GM18907 (cell line): ENCODE measurements around the gene KIF21A.
"Not testable (repeated sequence)": the region's sequence is repeated elsewhere in the genome, so short reads cannot be mapped to it uniquely, and the experiment has no call there.

ENCODE experiments used
- ATAC-seq: cut with Tn5 transposase; IDR thresholded peaks from one replicate; pipeline ENCODE4 v1.9.1; 2021; ENCODE audit warnings: mild to moderate bottlenecking, moderate library complexity; ENCODE audit not compliant: unreplicated experiment

KIF21A gene, protein sequence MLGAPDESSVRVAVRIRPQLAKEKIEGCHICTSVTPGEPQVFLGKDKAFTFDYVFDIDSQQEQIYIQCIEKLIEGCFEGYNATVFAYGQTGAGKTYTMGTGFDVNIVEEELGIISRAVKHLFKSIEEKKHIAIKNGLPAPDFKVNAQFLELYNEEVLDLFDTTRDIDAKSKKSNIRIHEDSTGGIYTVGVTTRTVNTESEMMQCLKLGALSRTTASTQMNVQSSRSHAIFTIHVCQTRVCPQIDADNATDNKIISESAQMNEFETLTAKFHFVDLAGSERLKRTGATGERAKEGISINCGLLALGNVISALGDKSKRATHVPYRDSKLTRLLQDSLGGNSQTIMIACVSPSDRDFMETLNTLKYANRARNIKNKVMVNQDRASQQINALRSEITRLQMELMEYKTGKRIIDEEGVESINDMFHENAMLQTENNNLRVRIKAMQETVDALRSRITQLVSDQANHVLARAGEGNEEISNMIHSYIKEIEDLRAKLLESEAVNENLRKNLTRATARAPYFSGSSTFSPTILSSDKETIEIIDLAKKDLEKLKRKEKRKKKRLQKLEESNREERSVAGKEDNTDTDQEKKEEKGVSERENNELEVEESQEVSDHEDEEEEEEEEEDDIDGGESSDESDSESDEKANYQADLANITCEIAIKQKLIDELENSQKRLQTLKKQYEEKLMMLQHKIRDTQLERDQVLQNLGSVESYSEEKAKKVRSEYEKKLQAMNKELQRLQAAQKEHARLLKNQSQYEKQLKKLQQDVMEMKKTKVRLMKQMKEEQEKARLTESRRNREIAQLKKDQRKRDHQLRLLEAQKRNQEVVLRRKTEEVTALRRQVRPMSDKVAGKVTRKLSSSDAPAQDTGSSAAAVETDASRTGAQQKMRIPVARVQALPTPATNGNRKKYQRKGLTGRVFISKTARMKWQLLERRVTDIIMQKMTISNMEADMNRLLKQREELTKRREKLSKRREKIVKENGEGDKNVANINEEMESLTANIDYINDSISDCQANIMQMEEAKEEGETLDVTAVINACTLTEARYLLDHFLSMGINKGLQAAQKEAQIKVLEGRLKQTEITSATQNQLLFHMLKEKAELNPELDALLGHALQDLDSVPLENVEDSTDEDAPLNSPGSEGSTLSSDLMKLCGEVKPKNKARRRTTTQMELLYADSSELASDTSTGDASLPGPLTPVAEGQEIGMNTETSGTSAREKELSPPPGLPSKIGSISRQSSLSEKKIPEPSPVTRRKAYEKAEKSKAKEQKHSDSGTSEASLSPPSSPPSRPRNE (N-terminal part only)

GRCh38 chr12:39443081-39443928 lies at the start of gene KIF21A:
KIF21A (minus strand) TSS chr12:39443120; CDS start chr12:39442970, 150 bp downstream.
- ATAC-seq, result peak; percentile 97

GRCh38 chr12:39490500-39491282 lies 47.8 kb upstream of the KIF21A start:
- no peak for ATAC-seq

DNA sequence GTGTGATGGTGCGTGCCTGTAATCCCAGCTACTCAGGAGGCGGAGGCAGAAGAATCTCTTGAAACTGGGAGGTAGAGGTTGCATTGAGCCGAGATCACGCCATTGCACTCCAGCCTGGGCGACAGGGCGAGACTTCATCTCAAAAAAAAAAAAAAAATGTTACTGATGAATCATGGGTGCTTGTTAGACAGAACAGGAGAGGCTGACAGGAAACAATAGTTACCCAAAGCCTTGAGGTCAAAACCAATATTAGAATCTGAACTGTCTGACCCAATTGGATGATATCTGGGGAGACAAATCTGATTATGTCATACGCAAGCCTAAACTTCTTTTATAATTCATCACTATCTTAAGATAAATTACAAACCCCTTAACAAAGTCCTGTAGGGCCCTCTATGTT lies 40.7 kb upstream of the KIF21A start:
- no peak for ATAC-seq

DNA sequence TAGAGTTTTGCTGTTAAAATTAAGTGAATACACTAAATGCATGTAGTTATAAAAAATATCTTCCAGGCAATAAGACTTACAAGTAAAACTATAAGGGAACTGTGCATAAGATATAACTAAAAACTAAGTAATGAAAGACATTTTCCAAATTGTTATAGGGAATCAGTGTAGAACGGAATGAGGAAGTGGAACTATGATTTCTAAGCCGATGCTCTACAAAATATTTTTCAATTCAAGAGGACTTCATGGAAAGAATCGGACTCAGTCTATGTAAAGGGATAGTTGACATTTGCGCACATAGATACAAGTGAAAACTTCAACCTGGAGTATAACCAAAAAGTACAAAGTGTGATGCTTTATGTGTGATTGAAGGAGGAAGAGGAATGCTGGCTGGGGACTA lies 40.1 kb upstream of the KIF21A start:
- ATAC-seq, result no peak

DNA sequence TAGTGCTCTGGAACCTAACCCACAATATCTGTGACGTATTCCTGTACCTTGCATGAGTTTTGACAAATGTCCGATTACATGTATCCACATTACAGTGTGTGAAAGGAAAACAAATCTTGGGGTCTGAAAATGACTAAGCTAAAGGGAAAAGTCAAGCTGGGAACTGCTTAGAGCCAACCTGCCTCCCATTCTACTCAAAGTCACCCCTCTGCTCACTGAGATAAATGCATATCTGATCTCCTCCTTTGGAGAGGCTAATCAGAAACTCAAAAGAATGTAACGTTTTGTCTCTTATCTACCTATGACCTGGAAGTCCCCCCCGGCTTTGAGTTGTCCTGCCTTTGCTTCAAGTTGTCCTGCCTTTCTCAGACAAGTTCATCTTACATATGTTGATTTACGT lies 34.0 kb upstream of the KIF21A start:
- ATAC-seq, result no peak

GRCh38 chr12:39476121-39476520 lies 33.2 kb upstream of the KIF21A start:
- ATAC-seq, result no peak

- ATAC-seq, result not testable (repeated sequence)
Measured at GRCh38 chr12:39475136-39475535, 32.2 kb upstream of the KIF21A start.

DNA sequence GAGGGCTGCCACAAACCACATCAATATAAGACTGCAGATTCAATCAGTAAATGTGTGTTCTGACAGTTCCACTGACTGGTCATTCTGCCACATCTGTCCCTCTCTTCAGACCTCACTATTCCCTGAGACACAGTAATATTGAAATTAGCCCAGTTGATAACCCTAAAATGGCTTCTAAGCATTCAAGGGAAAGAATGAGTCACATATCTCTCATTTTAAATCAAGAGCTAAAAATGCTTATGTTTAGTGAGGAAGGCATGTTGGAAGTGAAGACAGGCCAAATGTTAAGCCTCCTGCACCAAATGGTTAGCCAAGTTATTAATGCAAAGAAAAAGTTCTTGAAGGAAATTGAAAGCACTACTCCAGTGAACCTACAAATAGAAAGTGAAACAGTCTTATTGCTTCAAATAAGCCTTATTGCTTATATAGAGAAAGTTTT lies 24.5 kb upstream of the KIF21A start:
- ATAC-seq, result peak; percentile 89

- no peak for ATAC-seq
Measured at GRCh38 chr12:39464976-39465695, 22.2 kb upstream of the KIF21A start.

- ATAC-seq, result no peak
Measured at GRCh38 chr12:39461059-39461458, 18.1 kb upstream of the KIF21A start.

- ATAC-seq, result no peak
Measured at GRCh38 chr12:39459027-39459434, 16.1 kb upstream of the KIF21A start.

- ATAC-seq, result no peak
Measured at GRCh38 chr12:39451977-39452376, 9.1 kb upstream of the KIF21A start.

- ATAC-seq, result no peak
Measured at GRCh38 chr12:39448038-39448437, 5.1 kb upstream of the KIF21A start.

DNA sequence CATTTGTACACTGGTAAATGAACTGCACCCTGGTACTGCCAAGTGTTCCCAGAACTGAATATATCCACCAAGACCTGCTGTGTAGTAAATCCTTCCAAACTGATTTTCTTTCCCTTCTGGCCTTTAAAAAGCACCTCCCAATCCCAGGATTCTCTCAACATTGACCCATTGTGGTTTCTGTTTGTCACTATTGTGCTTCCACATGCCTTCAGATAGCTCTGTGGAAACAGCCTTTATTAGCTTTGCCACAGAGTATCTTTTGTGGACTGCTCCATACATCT lies 949 bp upstream of the KIF21A start:
- ATAC-seq, result no peak

GRCh38 chr12:39442831-39443080 lies 164 bp downstream of the KIF21A start:
- ATAC-seq, result peak; percentile 50

DNA sequence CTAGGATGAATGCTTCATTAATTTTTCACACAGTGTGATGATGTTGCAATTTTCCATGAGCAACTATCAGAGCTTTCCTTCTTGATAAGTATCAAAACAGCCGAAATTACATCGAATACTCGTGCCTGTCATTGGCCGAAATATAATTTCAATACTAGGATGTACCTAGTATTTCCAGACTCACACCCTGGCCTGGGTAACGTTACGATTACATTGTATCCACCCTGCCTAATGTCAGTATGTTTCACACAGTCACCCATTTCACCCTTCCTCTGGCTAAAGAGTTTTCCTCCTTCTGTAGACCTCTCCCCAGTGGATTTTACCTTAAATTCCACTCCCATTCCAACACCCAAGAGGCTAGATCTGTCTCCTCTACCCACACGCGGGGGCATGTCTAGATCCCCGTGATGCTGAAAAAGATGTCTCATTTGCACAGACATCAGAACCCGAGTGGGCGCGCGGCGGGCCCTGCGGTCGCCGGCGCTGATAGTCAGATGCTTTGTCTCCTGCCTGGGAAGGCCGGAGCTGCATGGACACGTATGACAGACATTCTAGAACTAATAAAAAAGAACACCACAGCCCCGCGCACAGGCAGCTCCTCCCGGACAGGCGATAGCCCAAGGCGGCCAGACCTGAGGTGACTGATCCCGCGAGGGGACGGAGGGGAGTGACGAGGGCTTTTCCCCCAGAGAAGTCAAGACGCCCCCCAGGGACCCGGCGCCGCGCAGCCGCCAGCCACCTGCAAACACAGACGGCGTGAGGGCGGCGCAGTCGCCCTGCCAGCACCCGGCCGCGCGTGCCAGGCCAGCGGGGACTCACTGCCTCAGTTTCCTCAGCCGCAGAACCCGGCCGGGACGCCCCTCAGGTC lies 723 bp downstream of the KIF21A start:
- peak; percentile 36 for ATAC-seq

- no peak for ATAC-seq
Measured at GRCh38 chr12:39441189-39441962, 1.5 kb downstream of the KIF21A start.
